AG04450 (cell line): ENCODE data around the gene HACL1. TPM values are rescaled to one million over a fixed set of nuclear protein-coding genes. Genes with fewer than 3 reads are reported as not detected.

ENCODE experiments used
- CTCF ChIA-PET: fragments of 300-600, 350-600 bp; formaldehyde crosslinking; extraction: SDS; loops from one replicate; lab custom pipeline; 2022; ENCODE audit warnings: antibody characterized with exemption, inconsistent platforms; lab: Charles Lee
- POLR2A ChIA-PET: fragments of 350-600 bp; formaldehyde crosslinking; extraction: SDS; loops from one replicate; lab custom pipeline; 2021; ENCODE audit warnings: antibody characterized with exemption, inconsistent platforms; lab: Yijun Ruan, JAX
- DNase-seq: peaks from one replicate; pipeline ENCODE4 v3.0.0-alpha.2; 2011; ENCODE audit warnings: low read depth, low spot score
- H3K27ac ChIP-seq: one replicate; pipeline ENCODE4 v1.5.1; 2012; ENCODE audit warnings: low read depth, low read length, control low read depth
- H3K27me3 ChIP-seq: one replicate; pipeline ENCODE4 v1.6.0; 2012; ENCODE audit warnings: low read length; ENCODE audit not compliant: control insufficient read depth, insufficient read depth
- H3K4me3 ChIP-seq: 2 replicates; pipeline ENCODE4 v1.5.1; 2011; ENCODE audit warnings: mild to moderate bottlenecking, low read depth, low read length, control low read depth
- H3K9me3 ChIP-seq: 2 replicates; pipeline ENCODE4 v1.5.1; 2012; ENCODE audit warnings: low read length; ENCODE audit not compliant: control insufficient read depth, insufficient read depth
- polyA plus RNA-seq: library from polyadenylated mRNA; depleted of rRNA; stranded (reverse); fragments of >200 nt; gene quantifications from 2 replicates; pipeline ENCODE4 v1.2.3, GENCODE V29; 2011
- TF ChIP-seq, protein P1 (sequence below): IDR thresholded peaks from 2 replicates; pipeline ENCODE4 v1.5.1; 2011; ENCODE audit warnings: low read depth, low read length, control low read depth, inconsistent platforms

Gene HACL1
- polyA plus RNA-seq, 1 experiment = 22.0 TPM

DNA sequence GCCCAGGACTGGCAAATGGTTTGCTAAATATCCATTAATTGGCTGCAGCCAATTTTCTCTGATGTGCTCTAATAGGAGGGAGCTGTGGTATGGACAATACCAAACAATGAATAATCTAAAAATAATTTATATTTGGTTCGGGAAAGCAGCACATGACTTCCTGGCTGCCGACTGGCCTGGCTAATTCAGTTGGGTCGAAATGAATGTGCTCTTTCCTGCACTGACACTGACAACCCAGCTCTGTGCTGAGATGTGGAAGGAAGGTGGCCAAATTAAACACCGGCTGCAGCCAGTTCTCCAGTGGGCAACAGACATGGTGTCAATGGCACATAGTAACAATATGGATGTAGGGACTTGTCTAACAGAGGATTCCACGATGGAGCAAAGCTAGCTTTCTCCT lies 58.8 kb downstream of the HACL1 start:
- TF ChIP-seq, protein P1, sequence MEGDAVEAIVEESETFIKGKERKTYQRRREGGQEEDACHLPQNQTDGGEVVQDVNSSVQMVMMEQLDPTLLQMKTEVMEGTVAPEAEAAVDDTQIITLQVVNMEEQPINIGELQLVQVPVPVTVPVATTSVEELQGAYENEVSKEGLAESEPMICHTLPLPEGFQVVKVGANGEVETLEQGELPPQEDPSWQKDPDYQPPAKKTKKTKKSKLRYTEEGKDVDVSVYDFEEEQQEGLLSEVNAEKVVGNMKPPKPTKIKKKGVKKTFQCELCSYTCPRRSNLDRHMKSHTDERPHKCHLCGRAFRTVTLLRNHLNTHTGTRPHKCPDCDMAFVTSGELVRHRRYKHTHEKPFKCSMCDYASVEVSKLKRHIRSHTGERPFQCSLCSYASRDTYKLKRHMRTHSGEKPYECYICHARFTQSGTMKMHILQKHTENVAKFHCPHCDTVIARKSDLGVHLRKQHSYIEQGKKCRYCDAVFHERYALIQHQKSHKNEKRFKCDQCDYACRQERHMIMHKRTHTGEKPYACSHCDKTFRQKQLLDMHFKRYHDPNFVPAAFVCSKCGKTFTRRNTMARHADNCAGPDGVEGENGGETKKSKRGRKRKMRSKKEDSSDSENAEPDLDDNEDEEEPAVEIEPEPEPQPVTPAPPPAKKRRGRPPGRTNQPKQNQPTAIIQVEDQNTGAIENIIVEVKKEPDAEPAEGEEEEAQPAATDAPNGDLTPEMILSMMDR = no peak
- no peaks in the 10 kb centered on the region for H3K9me3 ChIP-seq
- DNase-seq = no peak
- CTCF ChIA-PET = interaction anchor here (0.6 to 2.0 kb wide), 3 partner anchors 14 to 199 kb away, joined by 4 to 6 read pairs (median 5); no protein-coding TSS in a partner anchor
- H3K4me3 ChIP-seq = no peak overlapping the region
- H3K27me3 ChIP-seq = no peaks in the 10 kb centered on the region
- H3K27ac ChIP-seq = no peak overlapping the region
- POLR2A ChIA-PET = no interaction called here

DNA sequence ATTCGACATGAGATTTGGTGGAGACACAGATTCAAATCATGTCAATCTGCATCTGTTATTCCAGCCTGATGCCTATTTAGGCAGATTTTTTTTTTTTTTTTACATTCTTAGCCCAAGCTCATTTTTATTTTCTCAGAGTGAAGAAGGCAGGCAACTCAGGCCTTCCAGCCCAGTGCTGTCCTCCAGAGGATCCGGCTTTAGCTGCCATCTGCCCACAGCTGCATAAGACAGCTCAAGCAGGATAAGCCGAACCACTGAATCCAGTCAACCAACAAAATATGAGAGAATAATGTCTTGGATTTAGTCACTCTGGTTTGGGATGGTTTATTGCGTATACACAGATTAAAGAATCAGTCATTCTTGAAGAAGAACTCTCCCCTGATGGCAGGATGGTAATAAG lies 60.0 kb downstream of the HACL1 start:
- Histone ChIP-seq H3K4me3 (no peak overlapping the region), H3K27me3 (no peaks in the 10 kb centered on the region), H3K9me3 (no peaks in the 10 kb centered on the region), H3K27ac (no peak overlapping the region)
- TF ChIP-seq, protein P1 = no peak
- ChIA-PET CTCF (interaction anchor here (2.0 kb wide), 1 partner anchor 16 kb away, joined by 6 read pairs; no protein-coding TSS in a partner anchor), POLR2A (no interaction called here)
- DNase-seq = no peak

DNA sequence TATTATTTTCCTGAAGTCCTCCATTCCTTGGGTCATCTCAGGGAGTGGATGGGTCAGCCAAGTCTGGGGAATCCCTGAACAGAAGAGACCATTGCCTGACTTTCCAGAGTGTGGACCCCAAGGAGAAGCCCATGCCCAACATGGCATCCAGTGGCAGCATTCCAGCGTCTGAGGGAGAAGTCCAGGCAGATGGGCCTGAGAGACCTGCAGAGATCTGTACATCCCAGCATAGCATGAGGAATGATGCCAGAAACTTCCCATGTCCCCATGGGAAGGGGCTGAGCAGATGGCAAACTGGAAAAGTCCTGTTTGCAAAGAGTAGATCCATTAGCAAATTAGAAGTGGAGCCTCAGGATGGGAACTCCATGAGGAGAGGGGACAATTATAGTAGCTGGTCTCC lies 62.3 kb downstream of the HACL1 start:
- H3K9me3 ChIP-seq = no peaks in the 10 kb centered on the region
- no peak overlapping the region for H3K27ac ChIP-seq
- CTCF ChIA-PET = no interaction called here
- TF ChIP-seq, protein P1 = no peak
- no peaks in the 10 kb centered on the region for H3K27me3 ChIP-seq
- DNase-seq = no peak
- POLR2A ChIA-PET = no interaction called here
- no peak overlapping the region for H3K4me3 ChIP-seq

DNA sequence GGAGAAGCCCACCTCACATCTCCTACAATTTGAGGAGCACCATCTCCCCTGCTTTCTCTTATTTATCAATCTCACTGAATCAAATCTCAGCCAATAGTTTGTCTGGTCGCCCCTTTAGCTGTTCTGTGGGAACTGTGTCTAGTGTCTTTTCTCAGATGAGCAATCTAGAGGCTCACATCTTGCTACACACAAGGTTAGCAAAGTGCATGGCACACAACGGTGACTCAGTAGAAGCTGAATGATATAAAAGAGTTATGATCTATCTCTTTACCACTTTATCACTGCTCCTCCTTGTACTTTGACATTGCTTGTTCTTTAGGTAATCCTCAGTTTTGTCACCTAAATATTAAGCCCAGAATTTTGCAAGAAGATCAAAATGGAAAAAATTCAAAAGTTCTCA lies 63.0 kb downstream of the HACL1 start:
- TF ChIP-seq, protein P1 = no peak
- no peak for DNase-seq
- CTCF ChIA-PET = no interaction called here

DNA sequence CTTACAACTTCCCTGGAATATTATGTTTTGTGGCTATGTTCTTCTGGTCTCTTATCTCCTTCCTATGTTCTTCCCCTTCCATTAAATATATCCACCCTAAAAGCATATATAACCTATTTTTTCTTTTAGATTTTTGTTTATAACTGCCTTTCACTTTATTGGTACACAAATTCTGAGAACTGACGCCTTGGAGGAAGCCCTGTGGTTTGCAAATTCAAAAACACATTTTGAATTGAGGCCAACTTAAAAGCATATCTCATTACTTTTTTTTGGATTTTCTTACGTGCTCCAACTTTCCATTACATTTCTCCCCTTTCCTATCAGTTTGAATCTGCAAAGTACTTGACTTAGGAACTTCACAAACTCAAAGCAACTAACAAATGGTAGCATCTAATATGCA lies 64.5 kb downstream of the HACL1 start:
- Histone ChIP-seq H3K4me3 (no peak overlapping the region), H3K9me3 (no peaks in the 10 kb centered on the region), H3K27ac (no peak overlapping the region), H3K27me3 (no peaks in the 10 kb centered on the region)
- DNase-seq = no peak
- POLR2A ChIA-PET = no interaction called here
- TF ChIP-seq, protein P1 = no peak
- CTCF ChIA-PET = no interaction called here

More for the DNA sequence above, 63.0 kb downstream of the HACL1 start:
- POLR2A ChIA-PET = no interaction called here
- Histone ChIP-seq H3K4me3 (no peak overlapping the region), H3K27ac (no peak overlapping the region), H3K9me3 (no peaks in the 10 kb centered on the region), H3K27me3 (no peaks in the 10 kb centered on the region)
